Nephron (organoid): ENCODE measurements around the gene GGPS1.

ENCODE experiments used
- H3K27ac Mint-ChIP-seq, 3 experiments: 2 replicates each; pipeline ENCODE4 v1.8.0; 2020; ENCODE audit warnings: mixed read lengths in 3 of 3, mild to moderate bottlenecking in 2 of 3, moderate library complexity in 1 of 3
- H3K27me3 Mint-ChIP-seq: 2 replicates; pipeline ENCODE4 v1.8.0; 2021; ENCODE audit warnings: low read depth, mild to moderate bottlenecking, moderate library complexity, mixed read lengths
- H3K36me3 Mint-ChIP-seq: 2 replicates; pipeline ENCODE4 v1.8.0; 2020; ENCODE audit warnings: low read depth, mixed read lengths
- H3K4me1 Mint-ChIP-seq: 2 replicates; pipeline ENCODE4 v1.8.0; 2020; ENCODE audit warnings: mixed read lengths
- H3K4me3 Mint-ChIP-seq, 3 experiments: 2 replicates each; pipeline ENCODE4 v1.8.0; 2020; ENCODE audit warnings: mild to moderate bottlenecking in 3 of 3, mixed read lengths in 3 of 3, moderate library complexity in 2 of 3
- H3K9me3 Mint-ChIP-seq: 2 replicates; pipeline ENCODE4 v1.8.0; 2020; ENCODE audit warnings: mixed read lengths
- TF ChIP-seq, protein P1 (sequence below), 3 experiments: fragments of 200-600 bp; sonication (generic); IDR thresholded peaks; one replicate each; pipeline ENCODE4 v1.5.0; 2021; ENCODE audit warnings: antibody characterized with exemption in 3 of 3; ENCODE audit not compliant: unreplicated experiment in 3 of 3

Gene GGPS1

DNA sequence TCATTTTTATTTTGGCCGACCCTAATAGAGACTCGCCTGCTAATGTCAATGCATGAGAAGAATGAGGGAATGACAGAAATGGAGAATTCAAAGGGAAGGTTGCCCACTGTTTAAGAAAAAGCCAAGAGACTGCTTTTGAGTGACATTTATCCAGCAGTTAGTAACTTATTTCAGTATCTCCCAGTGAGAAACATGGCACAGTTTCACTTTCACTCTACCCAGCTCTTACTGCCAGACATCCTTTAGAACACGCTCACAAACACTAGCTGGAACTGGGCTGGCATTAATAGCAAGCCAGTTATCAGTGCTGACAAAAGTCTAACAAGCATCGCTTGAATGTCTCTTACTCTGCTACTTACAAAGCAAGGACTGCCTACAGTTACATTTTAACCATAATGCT lies 8.5 kb downstream of the GGPS1 start:
- no peak overlapping the region for H3K4me3 Mint-ChIP-seq

DNA sequence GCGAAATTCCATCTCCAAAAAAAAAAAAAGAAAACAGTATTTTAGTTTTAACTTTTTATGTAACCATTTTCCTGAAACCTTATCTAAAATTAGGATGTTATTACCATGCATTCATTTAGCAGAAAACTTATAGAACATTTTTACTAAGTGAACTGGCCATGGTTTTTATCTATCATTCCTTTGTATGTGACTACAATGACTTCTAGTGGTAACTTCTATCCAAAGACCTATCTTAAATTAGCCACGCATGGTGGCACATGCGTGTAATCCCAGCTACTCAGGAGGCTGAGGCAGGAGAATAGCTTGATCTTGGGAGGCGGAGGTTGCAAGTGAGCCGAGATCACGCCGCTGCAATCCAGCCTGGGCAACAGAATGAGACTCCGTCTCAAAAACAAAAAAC lies 11.4 kb downstream of the GGPS1 start:
- TF ChIP-seq, protein P1, sequence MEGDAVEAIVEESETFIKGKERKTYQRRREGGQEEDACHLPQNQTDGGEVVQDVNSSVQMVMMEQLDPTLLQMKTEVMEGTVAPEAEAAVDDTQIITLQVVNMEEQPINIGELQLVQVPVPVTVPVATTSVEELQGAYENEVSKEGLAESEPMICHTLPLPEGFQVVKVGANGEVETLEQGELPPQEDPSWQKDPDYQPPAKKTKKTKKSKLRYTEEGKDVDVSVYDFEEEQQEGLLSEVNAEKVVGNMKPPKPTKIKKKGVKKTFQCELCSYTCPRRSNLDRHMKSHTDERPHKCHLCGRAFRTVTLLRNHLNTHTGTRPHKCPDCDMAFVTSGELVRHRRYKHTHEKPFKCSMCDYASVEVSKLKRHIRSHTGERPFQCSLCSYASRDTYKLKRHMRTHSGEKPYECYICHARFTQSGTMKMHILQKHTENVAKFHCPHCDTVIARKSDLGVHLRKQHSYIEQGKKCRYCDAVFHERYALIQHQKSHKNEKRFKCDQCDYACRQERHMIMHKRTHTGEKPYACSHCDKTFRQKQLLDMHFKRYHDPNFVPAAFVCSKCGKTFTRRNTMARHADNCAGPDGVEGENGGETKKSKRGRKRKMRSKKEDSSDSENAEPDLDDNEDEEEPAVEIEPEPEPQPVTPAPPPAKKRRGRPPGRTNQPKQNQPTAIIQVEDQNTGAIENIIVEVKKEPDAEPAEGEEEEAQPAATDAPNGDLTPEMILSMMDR (IDR thresholded peaks at IDR 0.05; ENCODE audit: unreplicated experiment in 3 of 3): no peak
- Mint-ChIP-seq H3K4me3 (no peak overlapping the region), H3K27ac (no peak overlapping the region), H3K4me1 (peaks cover 4% of the 10 kb centered on the region), H3K27me3 (no peaks in the 10 kb centered on the region), H3K9me3 (no peaks in the 10 kb centered on the region), H3K36me3 (peaks cover 43% of the 10 kb centered on the region)

More for the DNA sequence above, 8.5 kb downstream of the GGPS1 start:
- peaks cover 29% of the 10 kb centered on the region for H3K36me3 Mint-ChIP-seq
- peak overlapping the region; percentile 44 to 83 (median 81) for H3K27ac Mint-ChIP-seq
- TF ChIP-seq, protein P1 (IDR thresholded peaks at IDR 0.05; ENCODE audit: unreplicated experiment in 3 of 3): no peak
- peaks cover 10% of the 10 kb centered on the region for H3K4me1 Mint-ChIP-seq
- H3K27me3 Mint-ChIP-seq: no peaks in the 10 kb centered on the region
- H3K9me3 Mint-ChIP-seq: no peaks in the 10 kb centered on the region

- Mint-ChIP-seq H3K4me3 (no peak overlapping the region), H3K4me1 (peaks cover 4% of the 10 kb centered on the region), H3K36me3 (peaks cover 53% of the 10 kb centered on the region), H3K27ac (no peak overlapping the region), H3K9me3 (no peaks in the 10 kb centered on the region), H3K27me3 (no peaks in the 10 kb centered on the region)
- TF ChIP-seq, protein P1 (IDR thresholded peaks at IDR 0.05; ENCODE audit: unreplicated experiment in 3 of 3): no peak
Observed at GRCh38 chr1:235341334-235341733, 13.0 kb downstream of the GGPS1 start.

DNA sequence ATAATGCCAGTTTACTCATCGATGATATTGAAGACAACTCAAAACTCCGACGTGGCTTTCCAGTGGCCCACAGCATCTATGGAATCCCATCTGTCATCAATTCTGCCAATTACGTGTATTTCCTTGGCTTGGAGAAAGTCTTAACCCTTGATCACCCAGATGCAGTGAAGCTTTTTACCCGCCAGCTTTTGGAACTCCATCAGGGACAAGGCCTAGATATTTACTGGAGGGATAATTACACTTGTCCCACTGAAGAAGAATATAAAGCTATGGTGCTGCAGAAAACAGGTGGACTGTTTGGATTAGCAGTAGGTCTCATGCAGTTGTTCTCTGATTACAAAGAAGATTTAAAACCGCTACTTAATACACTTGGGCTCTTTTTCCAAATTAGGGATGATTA lies 13.7 kb downstream of the GGPS1 start:
- H3K27ac Mint-ChIP-seq: no peak overlapping the region
- H3K27me3 Mint-ChIP-seq: no peaks in the 10 kb centered on the region
- peaks cover 1% of the 10 kb centered on the region for H3K4me1 Mint-ChIP-seq
- H3K9me3 Mint-ChIP-seq: no peaks in the 10 kb centered on the region
- H3K36me3 Mint-ChIP-seq: peaks cover 54% of the 10 kb centered on the region
- TF ChIP-seq, protein P1 (IDR thresholded peaks at IDR 0.05; ENCODE audit: unreplicated experiment in 3 of 3): no peak
- H3K4me3 Mint-ChIP-seq: no peak overlapping the region

- Mint-ChIP-seq H3K27me3 (no peaks in the 10 kb centered on the region), H3K9me3 (no peaks in the 10 kb centered on the region), H3K27ac (no peak overlapping the region), H3K36me3 (peaks cover 52% of the 10 kb centered on the region), H3K4me1 (no peaks in the 10 kb centered on the region), H3K4me3 (no peak overlapping the region)
- TF ChIP-seq, protein P1 (IDR thresholded peaks at IDR 0.05; ENCODE audit: unreplicated experiment in 3 of 3): no peak
Observed at GRCh38 chr1:235342471-235342870, 14.1 kb downstream of the GGPS1 start.

DNA sequence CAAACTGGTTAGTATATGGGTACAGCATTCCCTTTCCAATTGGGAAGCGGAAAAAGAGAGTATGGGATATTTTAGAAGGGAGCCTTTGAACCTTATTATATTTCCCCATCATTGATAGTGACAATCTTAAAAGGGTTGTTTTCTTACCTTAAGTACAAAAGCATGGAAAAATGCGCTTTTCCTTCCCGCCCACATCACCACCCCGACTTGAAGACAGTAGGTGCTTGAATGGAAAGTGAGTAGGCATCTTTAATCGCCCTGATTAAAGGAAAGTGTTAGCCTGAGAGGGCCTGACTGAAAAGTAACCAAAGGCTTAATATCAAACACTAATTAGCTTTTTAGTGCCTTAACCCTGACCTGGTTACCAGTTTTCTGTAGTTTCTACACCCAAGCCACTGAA lies 15.4 kb downstream of the GGPS1 start:
- TF ChIP-seq, protein P1 (IDR thresholded peaks at IDR 0.05; ENCODE audit: unreplicated experiment in 3 of 3): no peak
- Mint-ChIP-seq H3K27ac (no peak overlapping the region), H3K9me3 (no peaks in the 10 kb centered on the region), H3K36me3 (peaks cover 45% of the 10 kb centered on the region), H3K27me3 (no peaks in the 10 kb centered on the region), H3K4me3 (no peak overlapping the region), H3K4me1 (no peaks in the 10 kb centered on the region)
